ENCODE results near the gene GALK1.
A peak's percentile ranks its signal among the peaks of the same experiment; 100 is the strongest.
"Not testable (repeated sequence)": the region's sequence is repeated elsewhere in the genome, so short reads cannot be mapped to it uniquely, and the experiment has no call there.

Gene GALK1

GRCh38 chr17:75783803-75784472, 18.9 kb upstream of the GALK1 start:
- no peak for DNase-seq

- DNase-seq, result peak; percentile 70
Observed at GRCh38 chr17:75783069-75783783, 18.2 kb upstream of the GALK1 start.

- no peak for DNase-seq
Observed at GRCh38 chr17:75779987-75780889, 15.2 kb upstream of the GALK1 start.

GRCh38 chr17:75779250-75779986, 14.4 kb upstream of the GALK1 start:
- DNase-seq, result peak; percentile 100

GRCh38 chr17:75778861-75779249, 13.9 kb upstream of the GALK1 start:
- no peak for DNase-seq

- not testable (repeated sequence) for DNase-seq
Observed at GRCh38 chr17:75778066-75778860, 13.3 kb upstream of the GALK1 start.

GRCh38 chr17:75777296-75777922, 12.4 kb upstream of the GALK1 start:
- no peak for DNase-seq

GRCh38 chr17:75776386-75777295, 11.6 kb upstream of the GALK1 start:
- peak; percentile 17 for DNase-seq

GRCh38 chr17:75774991-75775668, 10.1 kb upstream of the GALK1 start:
- DNase-seq, result peak; percentile 36

GRCh38 chr17:75774471-75774990, 9.5 kb upstream of the GALK1 start:
- no peak for DNase-seq

- DNase-seq, result no peak
Observed at GRCh38 chr17:75773808-75774470, 8.9 kb upstream of the GALK1 start.

GRCh38 chr17:75773121-75773807, 8.3 kb upstream of the GALK1 start:
- no peak for DNase-seq

- DNase-seq, result no peak
Observed at GRCh38 chr17:75771334-75772281, 6.6 kb upstream of the GALK1 start.

GRCh38 chr17:75769536-75769935, 4.5 kb upstream of the GALK1 start:
- DNase-seq, result no peak

GRCh38 chr17:75767881-75768280, 2.9 kb upstream of the GALK1 start:
- no peak for DNase-seq

- DNase-seq, result no peak
Observed at GRCh38 chr17:75765981-75766380, 989 bp upstream of the GALK1 start.

- no peak for DNase-seq
Observed at GRCh38 chr17:75764417-75764710, 628 bp downstream of the GALK1 start.

Data from fibroblast of skin of right biceps (primary cell).